SK-N-SH treated with all-trans-retinoic acid at 6 μM for 48 hours (cell line): ENCODE results near the gene FANCC.

Experiments used
- ARNTL ChIP-seq: fragments of 450-650 bp; formaldehyde crosslinking; IDR thresholded peaks from 2 replicates; pipeline ENCODE4 v1.5.0; 2020; ENCODE audit warnings: low read depth, mild to moderate bottlenecking, moderate library complexity, borderline replicate concordance
- TCF4 ChIP-seq: fragments of 250-450 bp; sonication (Bioruptor Pico); IDR thresholded peaks from 2 replicates; pipeline ENCODE4 v1.8.0; 2021; ENCODE audit warnings: mild to moderate bottlenecking, moderate library complexity, borderline replicate concordance
- ZNF70 ChIP-seq: fragments of 450-650 bp; formaldehyde crosslinking; IDR thresholded peaks from 2 replicates; pipeline ENCODE4 v1.5.0; 2020; ENCODE audit warnings: mild to moderate bottlenecking, moderate library complexity

- no peak for TF ChIP-seq ARNTL (CRISPR knock-in tag)
- no peak for TF ChIP-seq ZNF70 (CRISPR knock-in tag)
- no peak for TF ChIP-seq TCF4
Measured at GRCh38 chr9:95088421-95089161, 228.9 kb downstream of the FANCC start.
